ENCODE results near the gene SESN1.
"Not testable (repeated sequence)": the region's sequence is repeated elsewhere in the genome, so short reads cannot be mapped to it uniquely, and the experiment has no call there.

Gene SESN1

DNA sequence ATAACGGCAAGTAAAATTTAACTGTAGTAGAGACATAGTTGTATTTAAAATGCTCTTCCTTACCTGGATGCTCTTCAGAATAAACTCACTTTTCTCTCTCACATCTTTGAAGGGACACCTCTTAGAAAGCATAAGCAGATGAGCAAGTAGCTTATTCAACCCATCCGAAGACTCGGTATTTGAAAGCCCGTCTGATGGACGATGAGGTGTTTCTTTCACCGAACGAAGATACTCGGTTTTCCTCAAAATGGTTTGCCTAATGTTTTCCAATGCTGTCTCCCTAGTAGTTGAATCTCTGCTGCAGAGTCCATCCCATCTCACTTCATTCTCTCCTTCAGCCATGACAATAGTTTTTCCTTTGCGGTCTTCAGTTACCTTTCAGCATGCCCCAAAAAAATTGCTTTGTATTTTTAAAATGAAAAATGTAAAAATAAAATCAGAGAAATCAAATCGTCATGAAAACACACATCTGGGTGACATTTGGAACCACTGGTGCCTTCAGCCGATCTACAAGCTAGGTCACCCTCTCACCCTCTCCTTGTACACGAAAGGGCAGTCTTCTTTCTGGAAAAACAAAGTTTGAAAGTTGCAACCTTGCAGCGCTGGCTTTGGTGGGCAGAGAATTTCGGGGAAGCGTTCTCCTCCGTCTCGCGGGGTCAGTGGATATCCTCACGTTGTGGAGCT lies 772 bp downstream of the SESN1 start:
- DNase-seq = no peak

DNA sequence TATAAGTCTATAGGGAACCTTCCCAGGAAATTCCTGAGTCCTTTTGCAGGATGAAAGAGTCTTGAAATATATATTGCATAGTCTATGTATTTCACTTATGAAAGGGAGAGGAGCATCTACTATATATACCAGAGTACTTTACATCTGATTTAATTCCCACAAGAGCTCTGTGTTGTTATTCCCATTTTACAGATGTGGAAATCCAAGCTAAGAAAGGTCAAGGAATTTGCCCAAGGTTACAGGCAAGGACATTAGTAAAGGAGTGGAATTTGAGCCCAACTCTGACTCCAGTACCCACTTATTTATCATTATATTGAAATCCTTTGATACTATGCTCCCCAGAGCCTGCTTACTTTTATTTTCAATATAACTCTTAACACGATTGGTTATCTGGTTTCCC lies 2.6 kb downstream of the SESN1 start:
- DNase-seq = no peak

DNA sequence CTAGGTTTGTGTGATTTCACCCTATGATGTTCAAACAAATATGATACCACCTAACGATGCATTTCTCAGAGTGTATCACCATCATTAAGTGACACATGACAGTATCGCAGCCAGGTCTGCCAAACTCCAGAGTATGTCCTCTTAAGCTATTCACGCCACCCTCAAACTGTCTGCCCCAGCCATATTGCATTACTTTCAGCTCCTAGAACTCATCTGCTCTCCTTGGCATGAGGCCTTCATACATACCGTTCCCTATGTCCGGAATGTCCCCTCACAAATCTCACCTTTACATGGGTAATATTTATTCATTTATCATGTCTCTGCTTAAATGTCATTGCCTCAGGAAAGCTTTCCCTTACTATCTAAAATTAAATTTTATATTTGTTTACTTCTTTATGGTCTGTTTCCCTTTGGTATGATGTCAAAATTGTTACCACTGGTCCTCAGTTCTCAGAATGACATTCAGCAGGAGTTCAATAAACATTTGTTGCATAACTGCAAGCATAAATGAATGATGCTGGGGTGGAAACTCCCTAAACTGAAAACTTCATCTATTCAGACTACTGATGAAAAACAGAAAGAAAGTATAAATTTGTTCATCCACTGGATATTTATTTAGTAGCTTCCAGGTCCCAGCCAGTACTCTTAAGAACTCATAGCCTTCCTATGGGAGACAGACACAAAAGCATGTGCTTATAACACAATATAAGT lies 3.2 kb downstream of the SESN1 start:
- no peak for DNase-seq

DNA sequence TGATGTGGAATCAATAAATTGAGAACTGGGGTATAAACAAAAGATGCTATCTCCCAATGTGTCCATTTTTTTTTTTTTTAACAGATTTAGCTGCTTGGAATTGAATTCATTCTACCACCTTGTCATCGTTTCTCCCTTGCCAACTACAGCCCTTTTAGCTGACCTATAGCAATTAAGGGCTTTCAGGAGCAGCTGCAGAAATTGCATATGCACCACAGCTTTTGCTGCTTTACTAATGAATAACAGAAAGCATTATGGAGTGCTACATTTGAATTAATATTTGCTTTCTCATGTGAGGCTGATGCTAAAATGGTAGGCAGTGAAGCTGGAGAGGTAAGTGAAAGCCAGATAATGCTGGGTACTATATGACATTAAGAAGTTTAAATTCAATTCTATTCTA lies 5.7 kb downstream of the SESN1 start:
- no peak for DNase-seq

DNA sequence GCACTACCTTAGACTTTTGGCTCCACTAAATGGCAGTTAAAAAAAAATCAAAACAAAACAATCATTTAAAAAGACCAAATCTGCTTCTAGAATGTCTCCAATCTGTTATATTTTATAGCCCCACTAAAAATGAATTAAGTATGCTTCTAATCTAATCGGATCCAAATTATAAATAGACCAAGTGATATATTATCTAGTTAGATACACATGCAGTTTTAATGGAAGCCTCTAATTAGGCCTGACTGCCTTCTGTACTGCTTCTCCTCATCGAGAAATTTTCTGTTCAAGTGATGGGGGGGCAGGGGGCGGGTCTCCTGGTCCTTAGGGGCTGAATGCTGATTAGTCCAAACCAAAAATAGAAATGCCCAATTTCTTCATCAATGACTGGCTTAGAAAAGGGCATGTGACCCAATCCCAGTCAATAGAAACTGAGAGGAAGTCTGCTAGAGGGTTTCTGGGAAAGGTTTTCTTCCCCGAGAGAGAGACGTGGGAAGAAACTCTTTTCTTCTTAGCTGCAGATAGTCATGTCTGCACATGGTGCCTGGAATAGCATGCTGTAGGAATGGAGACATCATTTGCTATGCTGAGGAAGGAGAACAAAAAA lies 6.9 kb downstream of the SESN1 start:
- DNase-seq = no peak

DNA sequence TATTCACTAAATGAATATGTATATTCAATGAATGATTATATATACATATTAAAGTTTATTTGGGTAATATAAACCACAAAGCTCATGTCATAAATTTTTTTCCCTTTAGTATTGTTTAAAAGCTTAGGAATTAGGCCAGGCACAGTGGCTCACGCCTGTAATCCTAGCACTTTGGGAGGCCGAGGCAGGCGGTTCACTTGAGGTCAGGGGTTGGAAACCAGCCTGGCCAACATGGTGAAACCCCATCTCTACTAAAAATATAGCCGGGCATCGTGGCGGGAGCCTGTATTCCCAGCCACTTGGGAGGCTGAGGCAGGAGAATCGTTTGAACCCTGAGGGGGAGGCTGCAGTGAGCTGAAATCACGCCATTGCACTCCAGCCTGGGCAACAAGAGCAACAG lies 10.5 kb downstream of the SESN1 start:
- DNase-seq = not testable (repeated sequence)

DNA sequence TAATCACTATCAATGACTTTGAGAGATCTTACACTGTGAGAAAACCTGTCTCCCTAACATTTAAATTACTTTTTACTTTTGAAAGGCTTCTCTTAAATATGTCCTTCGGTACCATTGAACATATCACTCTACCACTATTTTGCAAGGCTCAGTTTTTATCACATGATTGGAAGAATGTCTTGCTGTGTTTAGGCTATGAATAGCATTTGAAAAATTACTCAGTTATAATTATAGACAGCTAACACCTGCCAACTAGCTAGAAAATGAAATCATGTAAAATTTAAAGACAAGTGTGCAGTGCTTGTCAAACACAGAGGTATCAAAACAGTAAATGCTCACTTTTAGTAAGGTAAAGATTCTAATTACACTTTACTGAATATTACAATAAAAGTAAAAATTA lies 11.0 kb downstream of the SESN1 start:
- DNase-seq = no peak

DNA sequence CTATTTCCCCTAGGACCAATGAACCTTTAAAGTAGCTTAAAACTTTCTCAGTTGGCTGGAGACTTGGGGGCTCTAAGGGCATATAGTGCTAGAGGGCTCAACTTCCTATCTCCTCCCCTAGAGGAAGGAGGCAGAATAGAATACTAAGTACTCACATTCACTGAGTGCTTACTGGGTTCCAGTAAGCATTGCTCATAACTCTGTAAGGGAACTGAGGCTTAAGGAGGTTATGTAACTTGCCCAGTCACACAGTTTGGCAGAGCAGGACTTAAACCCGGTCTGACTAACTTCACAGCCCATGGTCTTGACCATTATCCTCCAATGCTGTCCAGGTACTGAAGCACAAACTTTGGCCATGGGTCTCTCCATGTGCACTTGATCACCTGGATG lies 12.5 kb downstream of the SESN1 start:
- DNase-seq = no peak

DNA sequence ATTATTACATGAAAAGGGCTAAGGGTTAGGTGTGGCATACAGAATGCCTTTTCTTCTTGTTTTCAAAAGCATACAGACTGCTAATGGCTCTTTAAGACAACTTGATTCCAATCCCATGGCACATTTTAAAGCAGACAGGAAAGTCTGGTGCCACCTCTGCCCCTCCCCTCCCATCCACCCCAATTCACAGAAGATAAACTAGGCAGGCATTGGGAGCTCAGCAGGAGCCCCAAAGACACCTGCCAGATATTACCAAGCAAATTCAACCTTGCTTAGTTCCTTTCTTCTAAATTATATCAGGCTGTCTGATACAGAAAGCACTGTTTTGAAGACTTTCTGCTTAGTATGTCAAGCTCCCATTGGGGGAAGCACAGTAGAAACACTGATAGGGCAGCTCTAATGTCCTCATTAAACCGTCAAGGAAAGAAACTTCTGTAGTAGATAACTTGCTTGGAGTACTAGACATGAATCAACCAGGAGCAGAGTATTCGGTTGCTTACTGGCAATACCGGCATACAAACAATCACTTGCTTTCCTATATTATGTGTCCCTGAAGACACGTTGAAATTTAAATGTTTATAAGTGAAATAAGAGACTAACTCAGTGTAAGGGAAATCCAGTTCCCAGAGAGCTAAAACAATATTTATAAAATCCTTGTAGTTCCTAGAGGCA lies 13.0 kb downstream of the SESN1 start:
- no peak for DNase-seq

DNA sequence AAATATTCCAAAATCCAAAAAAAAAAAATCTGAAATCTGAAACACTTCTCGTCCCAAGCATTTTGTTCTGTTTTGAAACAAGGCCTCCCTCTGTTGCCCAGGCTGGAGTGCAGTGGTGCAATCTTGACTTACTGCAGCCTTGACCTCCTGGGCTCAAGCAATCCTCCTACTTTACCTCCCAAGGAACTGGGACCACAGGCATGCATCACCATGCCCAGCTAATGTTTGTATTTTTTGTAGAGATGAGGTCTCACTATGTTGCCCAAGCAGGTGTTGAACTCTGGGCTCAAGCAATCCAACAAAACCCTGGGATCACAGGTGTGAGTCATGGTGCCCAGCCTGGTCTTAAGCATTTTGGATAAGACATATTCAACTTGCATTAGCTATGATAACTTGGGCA lies 13.6 kb downstream of the SESN1 start:
- DNase-seq = no peak

DNA sequence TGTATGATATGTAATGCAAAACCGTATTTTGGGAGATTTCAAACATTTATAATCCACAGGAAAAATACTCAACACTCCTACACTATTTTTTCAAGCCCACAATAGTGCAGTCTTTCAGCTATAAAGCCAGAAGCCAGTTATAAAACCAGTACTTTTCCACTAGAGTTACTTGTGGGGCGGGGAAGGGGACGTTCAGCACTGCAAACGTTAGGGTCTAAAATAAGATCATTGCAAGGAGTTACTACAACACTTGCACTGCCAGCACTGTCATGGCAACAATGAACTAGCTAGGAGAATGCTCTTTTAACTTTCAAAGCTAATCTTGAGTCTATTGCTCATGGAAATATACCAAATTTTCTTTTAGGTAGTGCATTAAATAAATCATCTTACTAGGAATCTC lies 14.7 kb downstream of the SESN1 start:
- no peak for DNase-seq

DNA sequence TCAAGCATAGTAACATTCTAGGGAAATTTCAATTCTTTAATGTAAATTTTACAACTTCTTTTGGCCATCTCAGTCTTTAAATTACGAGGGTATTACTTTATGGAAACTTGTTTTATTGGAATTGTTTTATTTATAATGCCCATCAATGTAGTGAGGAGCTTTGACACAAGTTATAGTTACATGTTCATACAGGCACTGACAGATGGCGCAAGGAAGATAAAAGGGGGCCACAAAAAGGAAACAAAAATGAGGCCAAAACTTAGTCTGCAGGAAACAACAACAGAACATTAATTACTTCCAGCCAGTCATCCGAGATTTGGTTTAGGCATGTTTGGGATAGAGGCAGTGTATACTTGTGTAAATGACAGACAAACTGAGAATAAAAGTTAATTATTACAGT lies 18.3 kb downstream of the SESN1 start:
- no peak for DNase-seq

DNA sequence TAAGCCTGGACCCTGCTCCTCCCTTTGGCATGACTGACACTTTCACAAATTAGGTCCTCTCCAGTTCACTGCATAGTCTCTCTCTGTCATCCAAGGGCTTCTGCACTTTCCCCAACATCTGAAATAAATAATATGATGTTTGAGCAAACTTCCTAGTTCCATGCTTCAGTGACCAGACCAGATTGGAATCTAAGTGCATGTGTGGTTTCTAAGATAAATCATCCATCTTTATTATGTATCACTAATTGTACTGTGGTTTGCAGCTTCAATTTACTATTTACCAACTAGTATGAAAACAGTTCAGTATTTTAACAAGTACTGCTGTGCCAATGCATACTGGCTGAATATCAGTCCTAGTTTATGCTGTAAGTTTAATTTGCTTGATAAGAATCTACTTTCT lies 18.7 kb downstream of the SESN1 start:
- DNase-seq = no peak

DNA sequence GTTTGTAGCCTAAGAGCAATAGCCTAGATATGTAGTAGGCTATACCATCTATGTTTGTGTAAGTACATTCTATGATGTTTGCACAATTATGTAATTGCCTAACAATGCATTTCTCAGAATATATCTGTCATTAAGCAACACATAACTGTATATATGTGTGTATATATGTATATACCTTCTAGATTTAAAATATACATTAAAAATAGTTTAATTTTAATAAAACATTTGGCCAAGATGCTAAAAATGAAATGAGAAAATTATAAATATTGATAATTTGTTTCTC lies 20.6 kb downstream of the SESN1 start:
- no peak for DNase-seq

DNA sequence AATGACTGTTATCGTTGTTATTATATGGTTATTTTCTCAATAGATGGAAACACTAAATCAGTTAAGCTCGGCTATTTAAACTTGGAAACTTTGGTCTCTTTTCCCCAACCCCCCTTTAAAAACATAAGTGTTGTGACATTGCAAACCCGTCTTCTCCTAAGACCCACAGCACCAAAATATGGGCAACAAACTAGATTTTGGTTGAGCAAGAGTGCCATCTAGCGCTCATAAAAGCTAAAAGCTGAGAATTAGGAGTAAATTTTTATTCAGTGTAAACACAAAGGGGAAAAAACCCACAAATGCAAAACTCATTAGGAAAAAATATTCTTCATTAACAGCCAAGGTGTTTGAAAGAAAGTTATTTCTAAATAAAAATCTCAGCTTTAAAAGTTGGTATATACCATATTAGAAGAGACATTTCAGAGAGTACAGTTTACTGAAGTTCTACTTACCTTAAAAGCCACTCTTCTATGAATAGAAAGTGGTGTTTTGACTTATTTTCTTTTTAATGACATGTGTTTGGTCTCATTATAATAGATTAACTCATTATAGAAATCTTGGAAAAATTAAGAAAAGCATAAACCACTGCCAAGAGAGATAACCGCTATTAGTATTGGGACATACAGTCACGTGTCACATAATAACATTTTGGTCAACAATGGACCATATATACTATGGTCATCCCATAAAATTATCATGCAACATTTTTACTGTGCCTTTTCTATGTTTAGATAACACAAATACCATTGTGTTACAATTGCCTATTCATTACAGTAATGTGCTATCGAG lies 21.1 kb downstream of the SESN1 start:
- DNase-seq = peak; percentile 13

DNA sequence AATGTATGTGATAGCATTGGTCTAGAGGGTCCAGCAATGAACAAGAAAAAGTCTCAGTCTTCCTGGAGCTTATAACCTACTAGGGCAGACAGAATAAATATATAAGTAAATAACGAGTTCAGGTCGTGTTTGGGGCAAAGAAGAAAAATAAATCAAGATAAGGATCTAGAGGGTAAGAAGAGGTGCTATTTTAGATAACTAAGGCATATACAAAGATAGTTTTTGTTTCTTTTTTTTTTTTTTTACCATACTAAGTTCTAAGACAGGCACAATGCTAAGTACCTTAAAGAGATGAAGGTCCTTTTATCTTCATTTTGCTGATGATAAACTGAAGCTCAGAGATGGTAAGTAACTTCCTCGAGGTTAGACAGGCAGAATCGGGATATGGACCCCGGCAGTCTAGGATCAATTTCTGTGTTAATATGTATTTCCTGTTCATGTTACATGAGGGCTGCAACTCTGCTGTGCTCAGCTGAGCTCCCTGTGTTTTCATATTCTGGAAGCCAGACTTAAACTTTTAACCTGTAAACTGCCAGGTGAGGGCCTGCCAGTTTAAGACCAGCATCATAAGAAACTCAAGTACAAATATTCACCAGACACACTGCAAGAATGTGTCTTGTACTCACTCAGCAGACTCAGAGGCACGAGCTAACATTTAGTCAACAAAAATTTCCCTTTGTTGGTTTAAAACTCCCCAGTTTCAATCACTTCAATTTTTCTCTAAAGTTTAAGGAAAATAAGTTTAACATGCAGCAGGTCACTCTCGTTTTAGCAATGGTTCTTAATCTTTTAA lies 23.3 kb downstream of the SESN1 start:
- DNase-seq = no peak

DNA sequence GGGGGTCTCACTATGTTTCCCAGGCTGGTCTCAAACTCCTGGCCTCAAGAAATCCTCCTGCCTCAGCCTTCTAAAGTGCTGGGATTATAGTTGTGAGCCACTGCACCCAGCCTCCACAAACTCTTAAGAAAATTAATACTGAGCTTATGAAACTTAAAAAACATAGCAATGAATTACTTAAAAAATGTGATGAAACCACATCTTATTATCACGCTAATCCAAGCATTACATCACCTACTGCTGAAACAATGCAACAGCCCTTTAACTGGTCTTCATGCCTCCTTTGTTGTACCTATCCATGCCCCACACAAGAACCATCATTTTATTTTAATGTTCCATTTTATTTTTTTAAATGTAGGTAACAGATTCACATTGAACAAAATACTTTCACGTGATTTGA lies 24.9 kb downstream of the SESN1 start:
- no peak for DNase-seq

DNA sequence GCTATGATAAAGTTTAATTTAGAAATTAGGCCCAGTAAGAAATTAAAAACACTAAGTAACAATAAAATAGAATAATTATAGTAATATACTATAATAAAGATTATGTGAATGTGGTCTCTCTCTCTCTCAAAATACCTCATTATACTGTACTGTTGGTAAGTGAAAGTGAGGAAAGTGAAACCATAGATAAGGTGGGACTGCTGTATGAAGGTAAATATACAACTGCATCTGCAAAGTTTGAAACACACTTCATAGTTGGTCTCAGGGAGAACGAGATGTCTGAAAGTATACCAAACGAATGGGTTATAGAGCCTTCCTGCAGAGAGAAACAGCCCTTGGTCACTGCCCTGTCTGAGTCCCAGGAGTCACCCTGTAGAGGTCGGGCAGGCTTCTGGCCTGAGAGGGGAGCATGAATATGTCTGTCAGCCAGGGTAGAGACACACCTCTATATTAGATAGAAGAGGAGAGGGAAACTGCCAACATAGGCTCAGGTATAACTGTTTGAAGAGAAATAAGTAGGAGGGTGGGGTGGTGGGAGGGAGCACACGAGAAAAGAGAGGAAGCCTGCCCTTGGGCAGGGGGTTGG lies 31.8 kb downstream of the SESN1 start:
- DNase-seq = no peak

DNA sequence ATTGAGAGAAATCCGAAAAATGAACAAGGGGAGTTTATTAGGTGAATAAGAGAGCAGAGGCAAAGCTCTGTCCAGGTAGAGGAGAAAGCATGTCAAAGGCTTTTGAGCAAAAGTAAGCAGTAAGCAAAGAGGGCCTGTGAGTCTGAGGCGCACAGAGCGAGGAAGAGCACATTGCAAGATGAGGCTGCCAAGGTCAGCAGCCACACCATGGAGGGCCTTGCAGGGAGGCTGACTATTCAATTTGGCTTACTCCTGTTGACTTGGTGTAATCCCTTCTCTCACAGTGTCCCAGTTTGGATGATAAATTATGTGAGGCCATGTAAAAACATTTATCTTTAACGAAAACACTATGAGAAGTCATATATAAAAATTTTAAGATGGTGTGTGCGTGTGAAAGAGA lies 32.4 kb downstream of the SESN1 start:
- DNase-seq = no peak

DNA sequence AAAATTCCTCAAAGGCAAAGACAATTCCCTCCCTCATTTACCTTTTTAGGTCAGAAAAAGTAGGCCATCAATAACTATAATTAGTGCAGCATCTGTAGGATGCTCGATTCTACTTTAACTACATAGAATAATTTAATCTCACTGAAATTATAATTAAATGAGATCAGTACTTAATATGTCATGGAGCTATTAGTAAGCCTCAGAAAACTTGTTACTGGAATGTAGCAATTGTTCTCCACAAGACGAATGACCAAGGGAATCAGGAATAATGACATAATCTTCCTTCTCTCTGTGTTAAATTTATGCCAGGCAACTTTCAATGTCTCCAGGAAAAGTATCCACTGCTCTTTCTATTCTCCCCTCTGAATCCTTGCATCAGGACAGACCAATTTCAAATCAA lies 34.1 kb downstream of the SESN1 start:
- no peak for DNase-seq

DNA sequence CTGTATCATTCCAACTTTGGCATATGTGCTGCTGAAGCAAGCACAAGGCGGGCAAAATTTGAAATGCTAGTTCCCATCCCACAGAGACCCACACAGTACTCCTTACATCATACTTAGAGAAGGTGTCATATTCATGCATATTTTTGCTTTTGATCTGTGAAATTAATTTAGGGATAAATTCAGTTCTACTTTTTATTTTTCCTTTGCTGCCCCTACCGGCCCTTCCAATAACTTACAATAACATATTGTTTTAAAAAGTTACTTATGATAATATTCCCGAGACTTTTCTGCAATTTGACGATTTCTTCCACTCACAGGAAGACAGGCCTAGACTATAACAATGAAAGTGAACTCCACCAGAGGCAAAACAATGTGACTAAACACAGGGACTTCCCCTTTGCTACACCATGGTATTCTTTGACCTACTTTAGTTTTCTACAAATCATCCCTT lies 35.0 kb downstream of the SESN1 start:
- DNase-seq = no peak

DNA sequence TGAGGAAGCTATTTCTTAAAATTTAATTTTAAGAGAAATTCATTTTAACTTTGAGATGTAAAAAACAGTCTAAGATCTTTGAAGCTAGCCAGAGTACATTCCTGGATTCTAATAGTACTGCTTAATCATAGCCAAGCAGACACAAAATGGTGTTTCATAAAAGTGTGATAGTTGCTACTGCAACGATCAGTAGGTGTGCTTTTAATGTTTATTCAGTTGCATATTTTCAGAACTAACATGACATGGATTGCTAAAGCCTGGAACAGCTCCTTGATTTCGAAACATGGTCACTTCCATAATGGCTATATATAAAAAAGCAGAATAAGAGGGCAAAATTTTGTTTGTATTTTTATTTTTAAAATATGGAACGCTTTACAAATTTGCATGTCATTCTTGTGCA lies 35.5 kb downstream of the SESN1 start:
- DNase-seq = no peak
